Large intestine (tissue), 12 donors: ENCODE measurements around the gene TTC39A. TPM values are rescaled to one million over a fixed set of nuclear protein-coding genes. Genes with fewer than 3 reads are reported as not detected.

Experiments
- DNase-seq, 2 donors: peaks; one replicate each; pipeline versions ENCODE4 v3.0.0 to v3.0.0-alpha.2; 2013
- H3K27ac ChIP-seq: one replicate; pipeline ENCODE4 v1.5.1; 2013; ENCODE audit warnings: low read length
- H3K27me3 ChIP-seq: 2 replicates; pipeline ENCODE4 v1.6.1; 2013; ENCODE audit warnings: low read length; ENCODE audit not compliant: control insufficient read depth, insufficient read depth
- H3K36me3 ChIP-seq: 2 replicates; pipeline ENCODE4 v1.6.1; 2013; ENCODE audit warnings: low read length; ENCODE audit not compliant: control insufficient read depth, insufficient read depth
- H3K4me1 ChIP-seq: one replicate; pipeline ENCODE4 v1.6.1; 2013; ENCODE audit warnings: low read length; ENCODE audit not compliant: control insufficient read depth, insufficient read depth
- H3K4me3 ChIP-seq: one replicate; pipeline ENCODE4 v1.5.1; 2013; ENCODE audit warnings: low read length
- H3K9me3 ChIP-seq: one replicate; pipeline ENCODE4 v1.6.1; 2013; ENCODE audit warnings: mild to moderate bottlenecking, low read depth, low read length, moderate library complexity; ENCODE audit not compliant: control insufficient read depth
- WGBS: methylation state at CpG from one replicate; pipeline ENCODE4 v1.1.5; 2013; ENCODE audit warnings: low lambda C conversion rate; ENCODE audit not compliant: insufficient coverage; 5-methylcytosine and 5-hydroxymethylcytosine counted together
- long read RNA-seq, 11 donors: transcript quantifications; one replicate each; lab custom pipeline, GENCODE V29; 2026
- polyA plus RNA-seq: library from polyadenylated mRNA; unstranded; fragments of 120-200 nt; gene quantifications from one replicate; pipeline ENCODE4 v1.2.1, GENCODE V29; 2013

Gene TTC39A
- 19.2 TPM for polyA plus RNA-seq
- long read RNA-seq, donor 1 = 0 reads
- long read RNA-seq, donor 2, partial matches to known transcripts = 6 of 6 reads
- long read RNA-seq, donor 2, other reads (novel, unspliced or antisense) = 0 of 6 reads
- long read RNA-seq, donor 3 = 0 reads
- long read RNA-seq, donor 4 = 0 reads
- long read RNA-seq, donor 5 = 0 reads
- long read RNA-seq, donor 6 = 0 reads
- long read RNA-seq, donor 7 = 0 reads
- long read RNA-seq, donor 8 = 0 reads
- long read RNA-seq, donor 9, partial matches to known transcripts = 0 of 1 reads
- long read RNA-seq, donor 9, other reads (novel, unspliced or antisense) = 0 of 1 reads
- long read RNA-seq, donor 10 = 0 reads
- long read RNA-seq, donor 11 = 0 reads

DNA sequence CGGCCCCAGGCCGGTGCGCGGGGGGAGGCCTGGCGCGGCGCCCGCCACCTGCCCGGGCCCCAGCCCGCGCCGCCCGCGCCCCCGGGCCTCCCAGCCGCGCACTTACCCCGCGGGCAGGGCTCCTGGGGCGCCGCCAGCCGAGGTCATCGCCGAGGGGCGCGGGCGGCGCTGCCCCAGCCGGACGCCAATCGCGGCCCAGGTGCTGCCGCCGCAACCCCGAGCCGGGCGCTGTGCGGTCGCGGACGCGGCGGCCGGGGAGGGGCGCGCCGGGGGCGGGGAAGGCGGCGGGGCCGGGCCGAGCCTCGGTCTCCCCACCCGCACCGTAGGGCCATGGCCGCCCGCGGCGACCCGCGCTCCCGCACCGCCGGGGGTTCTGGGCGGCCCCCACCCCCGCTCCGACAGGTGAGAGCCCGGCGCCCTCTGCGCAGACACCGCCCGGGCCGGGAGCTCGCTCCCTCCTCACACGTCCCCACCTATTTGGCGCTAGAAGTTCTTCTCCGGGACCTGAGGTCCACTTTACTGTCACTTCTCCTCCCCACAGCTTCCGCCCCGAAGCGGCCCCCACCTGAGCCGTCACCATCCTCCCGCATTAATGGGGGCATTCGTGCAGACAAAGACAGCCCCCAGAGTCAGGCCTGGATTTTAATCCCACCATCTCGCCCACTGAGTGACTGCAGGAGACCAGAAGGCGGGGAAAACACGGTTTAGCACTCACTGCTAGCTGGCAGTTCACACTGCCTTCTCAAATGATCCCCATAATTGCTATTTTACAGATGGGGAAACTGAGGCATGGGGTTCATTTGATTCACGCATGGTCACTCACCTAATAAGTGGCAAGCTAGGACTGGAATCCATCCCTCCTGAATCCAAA is at the start of gene TTC39A:
Gene TTC39A, minus strand, starts transcription at position 232 of the 871 bp plus-strand sequence. Its CDS starts 85 bp downstream, at position 147.
- H3K36me3 ChIP-seq = peaks cover 3% of the 10 kb centered on the region
- DNase-seq = peak in 1 of 2 donors; percentile 48
- peaks cover 5% of the 10 kb centered on the region for H3K27me3 ChIP-seq
- no peaks in the 10 kb centered on the region for H3K9me3 ChIP-seq
- peak within 1 kb of the TSS; percentile 71 for H3K27ac ChIP-seq
- peaks cover 26% of the 10 kb centered on the region for H3K4me1 ChIP-seq
- WGBS = no CpG with 5 or more reads among the region's 87 CpGs
- peak within 1 kb of the TSS; percentile 77 for H3K4me3 ChIP-seq

DNA sequence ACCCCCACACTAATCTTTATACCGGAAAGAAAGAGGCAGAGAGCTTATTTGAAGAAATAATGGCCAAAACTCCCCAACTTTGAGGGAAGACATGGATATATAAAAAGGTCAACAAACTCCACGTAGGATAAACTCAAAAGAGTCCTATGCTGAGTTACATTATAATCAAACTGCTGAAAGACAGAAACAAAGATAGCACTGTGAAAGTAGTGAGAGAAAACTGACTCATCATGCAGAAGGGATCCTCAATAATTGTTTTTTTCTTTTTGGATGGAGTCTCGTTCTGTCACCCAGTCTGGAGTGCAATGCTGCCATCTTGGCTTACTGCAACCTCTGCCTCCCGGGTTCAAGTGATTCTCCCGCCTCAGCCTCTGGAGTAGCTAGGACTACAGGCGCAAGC is 48.5 kb upstream of the TTC39A start:
- Histone ChIP-seq H3K4me3 (no peak overlapping the region), H3K27ac (no peak overlapping the region), H3K4me1 (no peaks in the 10 kb centered on the region), H3K9me3 (peaks cover 1% of the 10 kb centered on the region), H3K27me3 (no peaks in the 10 kb centered on the region), H3K36me3 (peaks cover 18% of the 10 kb centered on the region)
- DNase-seq = no peak
- WGBS = 100% methylated on average over 2 of the region's 6 CpGs

DNA sequence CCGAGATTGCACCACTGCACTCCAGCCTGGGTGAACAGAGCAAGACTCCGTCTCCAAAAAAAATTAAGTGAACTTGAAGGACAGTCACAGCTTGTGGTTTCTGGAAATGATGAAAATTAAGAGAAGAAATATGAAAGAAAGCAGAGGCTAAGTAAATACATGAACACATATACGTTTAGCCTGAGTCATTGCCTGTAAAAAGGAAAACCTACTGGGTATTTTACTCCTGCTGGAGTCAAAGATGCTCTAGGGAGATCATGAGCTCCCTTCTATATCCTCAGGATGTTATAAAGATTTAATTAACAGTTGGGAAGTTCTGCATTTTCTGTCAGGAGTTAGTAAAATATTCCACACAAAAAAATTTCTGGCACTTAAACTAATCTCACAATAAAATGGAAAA is 43.5 kb upstream of the TTC39A start:
- Histone ChIP-seq H3K27ac (no peak overlapping the region), H3K27me3 (no peaks in the 10 kb centered on the region), H3K36me3 (peaks cover 28% of the 10 kb centered on the region), H3K4me3 (no peak overlapping the region), H3K4me1 (no peaks in the 10 kb centered on the region), H3K9me3 (no peaks in the 10 kb centered on the region)
- WGBS = 86% methylated on average over 1 of the region's 3 CpGs
- DNase-seq = no peak

DNA sequence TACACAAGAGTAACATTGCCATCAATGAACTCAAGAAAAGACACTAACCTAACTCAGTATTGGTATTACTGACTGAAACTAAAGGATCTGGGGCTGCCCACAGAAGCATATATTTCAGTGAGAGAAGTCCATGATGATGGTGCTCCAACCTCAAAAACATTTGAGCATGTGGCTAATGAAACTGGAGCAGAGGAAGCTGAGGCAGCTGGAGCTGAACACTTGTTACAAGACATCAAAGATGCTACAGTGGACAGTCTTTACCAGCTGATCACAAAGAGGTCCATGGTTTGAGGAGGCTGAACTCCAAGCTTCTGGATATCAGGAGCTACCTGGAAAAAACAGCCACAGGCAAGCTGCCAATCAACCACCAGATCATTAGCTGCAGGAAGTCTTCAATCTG is 42.2 kb upstream of the TTC39A start:
- no peaks in the 10 kb centered on the region for H3K9me3 ChIP-seq
- H3K4me3 ChIP-seq = no peak overlapping the region
- no peak for DNase-seq
- no peaks in the 10 kb centered on the region for H3K4me1 ChIP-seq
- H3K27ac ChIP-seq = no peak overlapping the region
- no peaks in the 10 kb centered on the region for H3K27me3 ChIP-seq
- H3K36me3 ChIP-seq = peaks cover 29% of the 10 kb centered on the region

DNA sequence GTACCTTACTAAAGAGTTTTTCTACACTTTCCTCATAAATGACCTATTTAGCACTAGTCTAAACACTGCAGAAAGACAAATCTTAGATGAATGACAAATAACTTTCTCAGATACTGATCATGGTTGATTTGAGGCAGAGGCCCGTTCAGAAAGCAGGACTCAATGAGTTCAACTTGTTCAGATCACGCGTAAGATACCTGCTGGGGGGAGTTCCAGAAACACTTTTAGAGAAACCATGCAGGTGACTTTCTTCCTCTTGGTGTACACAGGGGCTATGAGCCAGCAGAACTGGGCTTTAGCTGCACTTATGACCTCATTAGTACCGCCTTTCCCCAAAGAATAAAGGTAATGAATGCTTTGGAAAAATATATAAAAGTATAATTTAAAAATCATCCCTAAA is 38.8 kb upstream of the TTC39A start:
- 100% methylated on average over 1 of the region's 4 CpGs for WGBS

DNA sequence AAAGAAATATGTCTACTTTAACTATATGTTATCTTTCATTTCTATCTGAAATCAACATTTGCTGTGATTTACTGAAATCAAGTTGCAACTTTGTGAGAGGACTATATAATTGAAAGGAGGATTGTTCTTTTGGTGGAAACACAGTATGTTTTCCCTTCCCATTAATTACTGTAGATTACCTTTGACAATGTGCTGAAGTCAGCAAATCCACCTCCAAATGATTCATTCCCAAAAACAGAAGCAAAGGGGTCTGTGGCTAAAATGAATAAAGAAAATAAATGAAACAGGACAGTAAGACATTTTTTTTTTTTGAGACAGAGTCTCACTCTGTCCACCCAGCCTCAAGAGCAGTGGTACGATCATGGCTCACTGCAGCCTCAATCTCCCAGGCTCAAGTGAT is 35.4 kb upstream of the TTC39A start:
- Histone ChIP-seq H3K27me3 (no peaks in the 10 kb centered on the region), H3K4me1 (no peaks in the 10 kb centered on the region), H3K9me3 (no peaks in the 10 kb centered on the region), H3K4me3 (no peak overlapping the region), H3K27ac (no peak overlapping the region), H3K36me3 (peaks cover 26% of the 10 kb centered on the region)
- WGBS = 67% methylated on average over 1 of the region's 1 CpG
- DNase-seq = no peak

More for the DNA sequence above, 38.8 kb upstream of the TTC39A start:
- Histone ChIP-seq H3K27me3 (no peaks in the 10 kb centered on the region), H3K36me3 (peaks cover 29% of the 10 kb centered on the region), H3K9me3 (no peaks in the 10 kb centered on the region), H3K27ac (no peak overlapping the region), H3K4me3 (no peak overlapping the region), H3K4me1 (no peaks in the 10 kb centered on the region)
- DNase-seq = no peak

DNA sequence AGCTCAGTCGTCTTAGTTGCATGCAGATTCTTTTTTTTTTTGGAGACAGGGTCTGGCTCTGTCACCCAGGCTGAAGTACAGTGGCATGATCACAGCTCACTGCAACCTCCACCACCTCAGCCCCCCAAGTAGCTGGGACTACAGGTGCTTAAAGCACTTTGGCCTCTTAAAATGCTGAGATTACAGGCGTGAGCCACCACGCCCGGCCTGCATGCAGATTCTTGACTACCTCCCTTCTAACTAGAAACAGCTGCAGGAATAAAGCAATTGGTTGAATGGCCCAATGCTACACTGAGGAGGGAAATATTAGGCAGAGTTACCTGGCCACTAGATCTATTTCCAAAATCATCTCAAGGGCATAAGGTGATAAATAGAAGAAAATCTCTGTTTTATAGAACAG is 29.5 kb upstream of the TTC39A start:
- no peak for DNase-seq
- WGBS = 80% methylated on average over 2 of the region's 4 CpGs
- H3K27ac ChIP-seq = no peak overlapping the region
- peaks cover 28% of the 10 kb centered on the region for H3K36me3 ChIP-seq
- H3K9me3 ChIP-seq = no peaks in the 10 kb centered on the region
- no peak overlapping the region for H3K4me3 ChIP-seq
- no peaks in the 10 kb centered on the region for H3K4me1 ChIP-seq
- H3K27me3 ChIP-seq = no peaks in the 10 kb centered on the region

DNA sequence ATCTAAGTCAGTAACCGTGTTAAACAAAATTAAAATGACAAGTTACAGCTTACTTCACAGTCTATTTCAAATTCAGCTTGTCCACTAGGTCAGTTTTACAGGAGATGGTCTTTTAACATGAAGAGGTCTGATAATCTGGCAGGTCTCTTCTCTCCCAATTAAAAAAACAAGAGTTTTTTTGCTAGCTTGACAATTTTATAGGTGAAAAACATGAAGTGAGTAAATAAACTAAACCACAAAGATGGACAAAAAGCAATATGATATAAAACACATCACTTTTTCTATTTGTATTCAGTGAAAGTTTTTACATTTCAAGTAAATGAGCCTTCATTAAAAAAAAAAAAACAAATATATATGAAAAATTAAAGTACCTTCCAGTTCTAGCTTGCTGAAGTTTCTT is 25.0 kb upstream of the TTC39A start:
- Histone ChIP-seq H3K4me3 (no peak overlapping the region), H3K27ac (no peak overlapping the region), H3K4me1 (no peaks in the 10 kb centered on the region), H3K36me3 (peaks cover 14% of the 10 kb centered on the region), H3K27me3 (no peaks in the 10 kb centered on the region), H3K9me3 (no peaks in the 10 kb centered on the region)
- DNase-seq = no peak
- 100% methylated on average over 1 of the region's 1 CpG for WGBS

DNA sequence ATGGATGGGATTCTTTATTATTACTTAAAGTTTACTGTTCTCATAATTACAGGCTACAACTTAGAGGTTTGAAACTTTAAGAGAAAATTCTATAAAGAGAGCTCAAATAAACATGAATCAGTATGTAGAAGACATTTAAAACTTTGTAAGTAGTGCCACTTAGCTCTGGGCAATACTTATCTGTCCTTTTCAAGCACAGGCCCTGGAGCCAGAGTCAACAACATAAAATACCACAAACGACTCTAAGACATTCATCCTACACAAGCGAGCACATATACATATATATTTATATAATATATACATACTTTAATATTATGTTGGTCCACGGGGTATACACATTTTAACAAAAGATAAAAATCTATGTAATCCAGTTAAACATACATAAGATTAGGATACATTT is 24.1 kb upstream of the TTC39A start:
- H3K9me3 ChIP-seq = no peaks in the 10 kb centered on the region
- DNase-seq = no peak
- no peak overlapping the region for H3K4me3 ChIP-seq
- no peaks in the 10 kb centered on the region for H3K4me1 ChIP-seq
- no peaks in the 10 kb centered on the region for H3K27me3 ChIP-seq
- no CpG with 5 or more reads among the region's 3 CpGs for WGBS
- no peak overlapping the region for H3K27ac ChIP-seq
- peaks cover 14% of the 10 kb centered on the region for H3K36me3 ChIP-seq

DNA sequence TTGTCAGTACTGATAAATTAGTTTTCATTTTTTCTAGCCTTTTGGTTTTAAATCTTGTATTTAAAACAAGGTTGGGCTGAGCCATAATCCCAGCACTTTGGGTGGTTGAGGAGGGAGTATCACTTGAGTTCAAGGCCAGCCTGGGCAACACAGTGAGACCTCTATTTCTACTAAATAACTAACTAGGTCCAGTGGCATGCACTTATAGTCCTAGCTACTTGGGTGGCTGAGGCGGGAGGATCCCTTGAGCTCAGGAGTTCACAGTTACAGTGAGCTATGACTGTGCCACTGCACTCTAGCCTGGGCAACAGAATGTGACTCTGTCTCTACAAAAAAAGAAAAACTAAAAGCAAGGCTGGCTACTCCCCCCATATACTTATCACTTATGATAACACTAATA is 21.5 kb upstream of the TTC39A start:
- H3K4me1 ChIP-seq = peaks cover 3% of the 10 kb centered on the region
- no peaks in the 10 kb centered on the region for H3K9me3 ChIP-seq
- no peak overlapping the region for H3K27ac ChIP-seq
- no CpG with 5 or more reads among the region's 1 CpG for WGBS
- DNase-seq = no peak
- H3K36me3 ChIP-seq = peaks cover 10% of the 10 kb centered on the region
- no peaks in the 10 kb centered on the region for H3K27me3 ChIP-seq
- no peak overlapping the region for H3K4me3 ChIP-seq
